HG03064 (cell line): ENCODE measurements around the gene SCN5A.

ENCODE experiments used
- ATAC-seq: cut with Tn5 transposase; IDR thresholded peaks from one replicate; pipeline ENCODE4 v1.9.1; 2021; ENCODE audit warnings: low read depth; ENCODE audit not compliant: unreplicated experiment

The SCN5A gene

GRCh38 chr3:38563886-38564270, 85.6 kb downstream of the SCN5A start:
- no peak for ATAC-seq

- no peak for ATAC-seq
These were observed 86.2 kb downstream of the SCN5A start for GRCh38 chr3:38563070-38563885.

GRCh38 chr3:38562467-38562925, 87.0 kb downstream of the SCN5A start:
- ATAC-seq: no peak

- ATAC-seq: no peak
These were observed 87.6 kb downstream of the SCN5A start for GRCh38 chr3:38561746-38562466.

- no peak for ATAC-seq
These were observed 88.3 kb downstream of the SCN5A start for GRCh38 chr3:38560996-38561717.

- no peak for ATAC-seq
These were observed 89.2 kb downstream of the SCN5A start for GRCh38 chr3:38560284-38560683.

GRCh38 chr3:38558864-38559263, 90.6 kb downstream of the SCN5A start:
- no peak for ATAC-seq

- no peak for ATAC-seq
These were observed 92.7 kb downstream of the SCN5A start for GRCh38 chr3:38556640-38557358.

- no peak for ATAC-seq
These were observed 93.6 kb downstream of the SCN5A start for GRCh38 chr3:38555926-38556325.

- no peak for ATAC-seq
These were observed 94.2 kb downstream of the SCN5A start for GRCh38 chr3:38555149-38555840.

GRCh38 chr3:38554127-38554827, 95.2 kb downstream of the SCN5A start:
- ATAC-seq: no peak

- ATAC-seq: no peak
These were observed 96.4 kb downstream of the SCN5A start for GRCh38 chr3:38553071-38553470.

- ATAC-seq: no peak
These were observed 97.1 kb downstream of the SCN5A start for GRCh38 chr3:38552364-38552763.

GRCh38 chr3:38551026-38551832, 98.3 kb downstream of the SCN5A start:
- ATAC-seq: no peak

- ATAC-seq: no peak
These were observed 99.3 kb downstream of the SCN5A start for GRCh38 chr3:38549957-38550840.

GRCh38 chr3:38549486-38549885, 100.0 kb downstream of the SCN5A start:
- no peak for ATAC-seq

GRCh38 chr3:38549082-38549481, 100.4 kb downstream of the SCN5A start:
- ATAC-seq: no peak
